Activated T-cell treated with anti-CD3 and anti-CD28 coated beads, Interleukin-2, amount 50 U/mL, for 48 hours (primary cell): ENCODE measurements around the gene ECM1.

Experiments
- DNase-seq, 2 experiments: peaks; one replicate each; pipeline ENCODE4 v3.0.0-alpha.2; 2020

ECM1 gene

GRCh38 chr1:150513351-150513791 is 5.5 kb downstream of the ECM1 start:
- no peak for DNase-seq

GRCh38 chr1:150514260-150514659 is 6.4 kb downstream of the ECM1 start:
- DNase-seq, result no peak

- no peak for DNase-seq
Measured at GRCh38 chr1:150514913-150515327, 7.0 kb downstream of the ECM1 start.

- peak; percentile 92 to 95 for DNase-seq
Measured at GRCh38 chr1:150515328-150516049, 7.6 kb downstream of the ECM1 start, which contains the start of gene FALEC. FALEC (plus strand) TSS chr1:150515752.

- peak in 1 of 2 experiments; percentile 32 for DNase-seq
Measured at GRCh38 chr1:150516050-150516591, 8.2 kb downstream of the ECM1 start.

GRCh38 chr1:150516616-150517015 is 8.7 kb downstream of the ECM1 start:
- no peak for DNase-seq

- no peak for DNase-seq
Measured at GRCh38 chr1:150521196-150521968, 13.5 kb downstream of the ECM1 start.

GRCh38 chr1:150525348-150525747 is 17.4 kb downstream of the ECM1 start:
- no peak for DNase-seq

GRCh38 chr1:150528196-150528595 is 20.3 kb downstream of the ECM1 start:
- DNase-seq, result no peak

GRCh38 chr1:150529017-150529416 is 21.1 kb downstream of the ECM1 start:
- DNase-seq, result no peak

GRCh38 chr1:150530491-150531159 is 22.7 kb downstream of the ECM1 start:
- no peak for DNase-seq

GRCh38 chr1:150532860-150533259 is 25.0 kb downstream of the ECM1 start:
- no peak for DNase-seq

- DNase-seq, result no peak
Measured at GRCh38 chr1:150534002-150534401, 26.1 kb downstream of the ECM1 start.

GRCh38 chr1:150535511-150536287 is 27.8 kb downstream of the ECM1 start:
- DNase-seq, result no peak

- no peak for DNase-seq
Measured at GRCh38 chr1:150536836-150537731, 29.2 kb downstream of the ECM1 start.

GRCh38 chr1:150537732-150538684 is 30.1 kb downstream of the ECM1 start:
- DNase-seq, result no peak

GRCh38 chr1:150543500-150544143 is 35.7 kb downstream of the ECM1 start:
- DNase-seq, result no peak

GRCh38 chr1:150544204-150544603 is 36.3 kb downstream of the ECM1 start:
- no peak for DNase-seq

GRCh38 chr1:150545486-150546032 is 37.6 kb downstream of the ECM1 start:
- DNase-seq, result no peak
